HG03354 (cell line): ENCODE measurements around the gene CLDN6.
"Not testable (repeated sequence)": the region's sequence is repeated elsewhere in the genome, so short reads cannot be mapped to it uniquely, and the experiment has no call there.

Experiments
- ATAC-seq: cut with Tn5 transposase; IDR thresholded peaks from one replicate; pipeline ENCODE4 v1.9.1; 2021; ENCODE audit warnings: mild to moderate bottlenecking; ENCODE audit not compliant: unreplicated experiment, poor library complexity, severe bottlenecking

CLDN6 gene

GRCh38 chr16:3052571-3053329, 34.8 kb upstream of the CLDN6 start:
- ATAC-seq, result not testable (repeated sequence)

DNA sequence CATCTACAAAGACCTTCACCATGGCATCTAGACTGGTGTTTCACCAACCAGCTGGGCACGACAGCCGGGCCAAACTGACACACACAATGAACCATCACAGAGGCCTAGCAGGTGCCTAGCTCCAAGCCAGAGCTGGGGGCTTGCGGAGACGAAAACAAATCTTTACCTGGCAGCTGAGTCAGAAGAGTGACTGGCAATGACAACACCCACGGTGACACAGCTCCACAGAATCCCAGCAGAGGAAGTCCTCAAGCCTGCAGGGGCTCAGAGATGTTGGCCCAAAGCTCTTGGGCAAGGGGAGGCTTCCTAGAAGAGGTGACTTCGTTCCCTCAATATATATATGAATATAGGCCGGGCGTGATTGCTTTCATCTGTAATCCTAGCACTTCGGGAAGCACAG, 33.5 kb upstream of the CLDN6 start:
- ATAC-seq, result no peak

DNA sequence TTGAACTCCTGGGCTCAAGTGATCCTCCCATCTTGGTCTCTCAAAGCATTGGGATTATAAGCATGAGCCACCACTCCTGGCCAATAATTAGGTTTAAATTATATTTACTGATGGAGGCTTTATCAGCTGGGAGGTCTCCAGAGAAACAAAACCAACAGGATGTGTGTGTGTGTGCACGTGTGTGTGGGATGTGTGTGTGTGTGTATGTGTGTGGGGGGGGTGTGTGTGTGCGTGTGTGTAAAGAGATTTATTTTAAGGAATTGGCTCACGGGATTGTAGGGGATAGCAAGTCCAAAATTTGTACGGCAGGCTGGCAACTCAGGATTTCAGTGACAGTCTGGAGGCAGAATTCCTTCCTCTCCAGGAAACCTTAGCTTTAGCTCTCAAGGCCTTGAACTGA, 33.0 kb upstream of the CLDN6 start:
- no peak for ATAC-seq

DNA sequence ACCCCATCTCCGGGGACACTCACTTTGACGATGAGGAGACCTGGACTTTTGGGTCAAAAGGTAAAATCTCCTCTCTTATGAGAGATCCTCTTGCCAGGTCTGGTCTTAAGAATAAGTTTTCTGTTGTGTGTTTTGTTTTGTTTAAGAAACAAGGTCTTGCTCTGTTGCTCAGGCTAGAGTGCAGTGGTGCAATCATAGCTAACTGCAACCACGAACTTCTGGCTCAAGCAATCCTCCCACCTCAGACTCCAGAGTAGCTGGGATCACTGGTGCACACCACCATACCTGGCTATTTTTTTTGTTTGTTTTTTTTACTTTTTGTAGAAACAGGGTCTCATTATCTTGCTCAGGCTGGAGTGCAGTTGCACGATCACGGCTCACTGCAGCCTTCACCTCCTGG, 32.5 kb upstream of the CLDN6 start:
- ATAC-seq, result no peak

- ATAC-seq, result no peak
Measured at GRCh38 chr16:3049921-3050481, 32.0 kb upstream of the CLDN6 start.

- no peak for ATAC-seq
Measured at GRCh38 chr16:3047387-3047720, 29.4 kb upstream of the CLDN6 start.

- ATAC-seq, result no peak
Measured at GRCh38 chr16:3046641-3047386, 28.8 kb upstream of the CLDN6 start.

DNA sequence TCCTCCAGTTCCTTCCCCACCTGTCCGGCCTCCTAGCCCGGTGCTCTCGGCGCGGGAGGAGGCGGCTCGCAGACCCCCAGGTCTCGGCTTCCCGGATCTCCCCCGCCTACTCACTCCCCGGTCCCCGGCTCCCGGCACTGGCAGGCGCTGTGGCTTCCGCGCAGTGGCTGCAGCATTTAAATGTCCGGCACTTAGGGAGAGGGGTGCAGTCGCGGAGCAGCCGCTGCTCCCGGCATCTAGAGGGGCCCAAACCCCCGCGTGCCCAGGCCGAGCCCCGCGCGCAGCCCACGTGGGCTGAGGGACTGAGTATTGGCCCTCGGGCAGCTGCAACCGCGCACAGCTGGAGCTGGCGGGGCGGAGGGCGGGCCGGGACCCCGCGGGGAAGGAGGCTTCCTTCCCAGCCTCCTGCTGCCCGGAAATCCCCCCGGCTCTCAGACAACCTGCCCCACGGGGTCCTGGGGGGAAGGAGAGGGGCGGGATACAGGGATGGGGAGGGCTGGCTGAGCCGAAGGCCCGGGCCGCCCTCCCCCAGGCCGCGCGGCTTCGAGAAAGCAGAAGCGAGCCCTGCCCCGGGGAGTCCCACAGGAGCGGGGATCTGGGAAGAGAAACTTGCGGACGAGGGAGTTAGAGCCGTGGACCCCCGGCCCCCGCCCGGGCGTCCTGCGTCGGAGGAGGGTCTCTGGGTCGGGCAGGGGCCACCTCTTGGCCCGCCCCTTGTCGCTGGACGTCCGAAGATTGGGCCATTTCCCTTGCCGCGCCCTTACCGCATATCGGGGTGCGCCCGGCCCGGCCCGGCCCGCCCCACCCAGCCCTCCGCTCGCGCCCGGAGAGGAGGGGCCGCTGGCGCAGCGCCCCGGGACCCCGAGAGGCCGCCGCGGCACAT, 28.0 kb upstream of the CLDN6 start, which contains the start of gene MMP25:
MMP25 (plus strand) TSS at position 804 of the 883 bp plus-strand sequence. CDS start 357 bp downstream, outside the sequence.
- ATAC-seq, result no peak

DNA sequence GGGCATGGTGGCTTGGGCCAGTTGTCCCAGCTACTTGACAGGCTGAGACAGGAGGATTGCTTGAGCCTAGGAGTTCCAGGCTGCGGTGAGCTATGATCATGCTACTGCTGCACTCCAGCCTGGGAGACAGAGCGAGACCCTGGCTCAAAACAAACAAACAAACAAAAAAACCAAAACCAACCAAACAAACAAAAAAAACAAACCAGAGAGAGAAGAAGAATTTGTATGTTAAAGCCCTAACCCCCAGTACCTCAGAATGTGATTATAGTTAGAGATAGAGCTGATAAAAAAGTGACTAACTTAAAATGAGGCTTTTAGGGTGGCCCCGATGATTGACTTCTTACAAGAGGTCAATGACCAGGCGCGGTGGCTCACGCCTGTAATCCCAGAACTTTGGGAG, 26.7 kb upstream of the CLDN6 start:
- no peak for ATAC-seq

- no peak for ATAC-seq
Measured at GRCh38 chr16:3042376-3042775, 24.4 kb upstream of the CLDN6 start.

DNA sequence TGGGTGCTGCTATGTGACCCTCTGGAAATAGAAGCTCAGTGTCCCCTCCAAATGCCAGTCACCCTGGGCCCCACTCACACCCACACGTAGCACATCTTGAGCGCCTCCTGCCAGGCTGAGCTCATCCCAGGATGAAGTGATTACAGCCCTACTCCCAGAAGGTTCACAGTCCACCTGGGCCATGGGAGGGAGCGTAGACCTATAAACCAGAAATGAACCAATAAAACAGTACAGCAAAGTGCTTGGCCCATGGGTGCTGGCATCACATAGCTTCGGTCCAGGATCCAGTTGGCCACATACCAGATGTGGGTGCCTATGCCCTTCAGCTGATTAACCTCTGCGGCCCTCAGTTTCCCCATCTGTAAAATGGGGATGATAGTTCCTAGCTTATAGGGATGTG, 20.9 kb upstream of the CLDN6 start:
- no peak for ATAC-seq

DNA sequence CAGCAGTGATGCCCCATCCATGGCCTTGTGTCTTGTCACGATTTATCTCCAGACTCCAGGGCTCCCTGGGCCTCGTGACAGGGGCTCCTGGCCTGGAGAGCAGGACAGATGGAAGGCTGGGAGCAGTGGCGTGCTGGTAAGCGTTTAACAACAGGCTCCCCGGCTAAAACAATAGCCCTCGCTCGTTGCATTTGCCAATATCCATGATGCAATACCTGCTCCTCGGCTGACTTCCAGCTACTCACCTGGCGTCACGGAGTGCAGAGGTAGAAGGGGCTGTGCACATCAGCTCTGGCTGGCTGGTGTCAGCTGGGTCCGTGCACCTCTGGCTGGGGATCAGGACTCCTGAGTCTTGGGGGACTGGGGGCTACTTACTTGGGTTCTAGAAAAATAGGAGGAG, 20.3 kb upstream of the CLDN6 start:
- ATAC-seq, result no peak

DNA sequence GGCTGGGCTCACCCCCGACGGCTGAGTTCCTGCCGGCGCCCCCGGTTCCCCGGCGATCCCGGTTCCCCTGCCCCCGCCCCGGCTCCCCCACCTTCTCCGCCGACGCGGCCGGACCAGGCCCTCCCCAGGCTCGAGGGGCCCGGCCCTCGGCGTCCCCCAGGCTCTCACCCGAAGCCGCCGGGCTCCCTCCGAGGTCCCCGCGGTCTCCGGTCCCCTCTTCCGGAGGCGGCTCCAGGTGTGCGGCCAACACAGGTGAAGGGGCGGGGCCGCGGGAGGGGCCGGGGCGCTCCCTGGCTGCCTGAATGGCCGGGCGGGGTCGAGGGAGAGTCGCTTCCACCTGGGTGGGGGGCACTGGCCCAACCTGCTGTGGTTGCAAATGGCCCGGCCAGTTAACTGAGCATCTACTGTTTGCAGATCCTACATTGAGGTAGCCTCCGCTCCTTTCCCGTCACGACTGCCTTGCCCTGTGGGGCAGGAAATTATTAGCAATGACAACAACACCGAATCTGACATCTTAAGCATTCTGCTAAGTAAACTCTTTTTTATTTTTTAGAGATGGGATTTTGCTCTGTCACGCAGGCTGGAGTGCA, 18.8 kb upstream of the CLDN6 start, which contains the start of gene BICDL2:
BICDL2 (minus strand) TSS at position 219 of the 590 bp plus-strand sequence. CDS start 1,448 bp downstream, outside the sequence.
- ATAC-seq, result no peak

GRCh38 chr16:3035972-3036725, 18.2 kb upstream of the CLDN6 start:
- no peak for ATAC-seq

GRCh38 chr16:3035289-3035971, 17.4 kb upstream of the CLDN6 start:
- no peak for ATAC-seq

- ATAC-seq, result no peak
Measured at GRCh38 chr16:3032624-3033023, 14.6 kb upstream of the CLDN6 start.

DNA sequence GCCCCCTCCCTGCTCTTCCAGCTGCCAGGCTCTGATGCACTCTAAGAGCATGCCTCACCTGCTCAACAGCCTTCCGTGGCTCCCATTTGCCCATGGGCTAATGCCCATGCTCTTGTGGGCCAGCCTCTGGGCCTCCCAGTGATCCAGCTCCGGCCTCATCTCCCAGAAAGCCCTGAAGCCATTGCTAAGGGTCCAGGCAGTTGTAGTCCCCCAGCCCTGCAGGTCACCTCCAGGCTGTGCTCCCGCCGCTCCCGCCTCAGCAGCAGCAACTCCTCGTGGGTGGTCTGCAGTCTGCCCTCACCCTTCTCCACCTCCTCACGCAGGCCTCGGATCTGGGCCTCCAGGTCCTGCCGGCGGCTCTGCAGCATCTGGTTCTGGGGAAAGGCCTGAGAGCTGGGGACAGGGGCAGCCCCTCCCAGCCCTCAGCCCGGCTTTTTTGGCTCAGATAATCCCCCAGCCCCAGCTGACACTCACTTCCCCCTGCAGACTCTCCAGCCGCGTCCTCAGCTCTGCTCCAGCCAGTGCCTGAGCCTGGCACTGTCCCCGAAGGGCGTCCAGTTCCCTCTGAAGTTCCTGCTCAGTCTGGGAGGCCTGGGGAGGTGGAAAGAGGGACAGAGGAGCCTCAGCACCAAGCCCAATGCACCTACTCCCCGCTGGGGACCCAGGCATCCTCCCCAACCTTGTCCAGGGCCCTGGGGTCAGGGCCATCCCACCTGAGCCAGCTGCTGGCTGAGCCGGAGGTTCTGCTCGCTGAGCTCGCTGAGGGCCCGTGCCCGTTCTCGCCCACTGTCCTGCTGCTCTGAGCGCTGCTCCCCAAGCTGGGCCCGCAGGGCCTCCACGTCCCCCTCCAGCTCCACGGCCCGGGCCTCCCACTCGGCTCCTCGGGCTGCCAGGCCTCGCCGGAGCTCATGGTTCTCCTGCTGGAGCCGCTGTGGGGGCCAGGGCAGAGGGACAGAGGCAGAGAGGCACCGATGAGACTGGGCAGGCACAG, 12.5 kb upstream of the CLDN6 start:
- ATAC-seq, result no peak
